Calu3 (cell line): Measurements from ENCODE around the gene ZFAND6. TPM values are rescaled to one million over a fixed set of nuclear protein-coding genes. Genes with fewer than 3 reads are reported as not detected.

Source experiments
- BruUV-seq: library from RNA; stranded (reverse); fragments of 400-500 nt; replicated peaks from 2 replicates; lab custom pipeline; 2021; lab: Mats Ljungman, UMichigan
- CTCF ChIA-PET: fragments of 300-600 bp; sonication (Branson Sonifier 250); formaldehyde crosslinking; loops from one replicate; lab custom pipeline; 2022; ENCODE audit warnings: antibody characterized with exemption; lab: Charles Lee
- DNase-seq: peaks from one replicate; pipeline ENCODE4 v3.0.0; 2022
- H3K27ac Mint-ChIP-seq: one replicate; pipeline ENCODE4 v1.8.0; 2022; ENCODE audit warnings: mixed read lengths; ENCODE audit not compliant: unreplicated experiment
- H3K27me3 Mint-ChIP-seq: one replicate; pipeline ENCODE4 v1.8.0; 2022; ENCODE audit warnings: mixed read lengths; ENCODE audit not compliant: unreplicated experiment
- H3K36me3 Mint-ChIP-seq: one replicate; pipeline ENCODE4 v1.8.0; 2022; ENCODE audit warnings: mild to moderate bottlenecking, moderate library complexity, mixed read lengths; ENCODE audit not compliant: insufficient read depth, unreplicated experiment
- H3K4me1 Mint-ChIP-seq: one replicate; pipeline ENCODE4 v1.8.0; 2022; ENCODE audit warnings: mild to moderate bottlenecking, low read depth, mixed read lengths; ENCODE audit not compliant: unreplicated experiment
- H3K4me3 Mint-ChIP-seq: one replicate; pipeline ENCODE4 v1.8.0; 2022; ENCODE audit warnings: mild to moderate bottlenecking, low read depth, moderate library complexity, mixed read lengths; ENCODE audit not compliant: unreplicated experiment
- H3K9me3 Mint-ChIP-seq: one replicate; pipeline ENCODE4 v1.8.0; 2022; ENCODE audit warnings: low read depth, mixed read lengths; ENCODE audit not compliant: unreplicated experiment
- CTCF ChIP-seq: fragments of 200-600 bp; IDR thresholded peaks from one replicate; pipeline ENCODE4 v1.8.0; 2022; ENCODE audit warnings: antibody characterized with exemption; ENCODE audit not compliant: unreplicated experiment
- intact Hi-C: fragments of 100-400 bp; cut with micrococcal nuclease; formaldehyde crosslinking; loops from one replicate; pipeline ENCODE4 v1.10.0; 2022; ENCODE audit not compliant: unreplicated experiment
- total RNA-seq: library from RNA; stranded (reverse); gene quantifications from 2 replicates; pipeline ENCODE4 v1.2.3, GENCODE V29; 2022

The ZFAND6 gene
- total RNA-seq, 1 experiment from 2014 or later = 87.5 TPM

- Mint-ChIP-seq H3K4me3 (peak overlapping the region; percentile 92), H3K27ac (peak overlapping the region; percentile 85), H3K4me1 (peaks cover 13% of the 10 kb centered on the region), H3K36me3 (peaks cover 31% of the 10 kb centered on the region), H3K27me3 (no peaks in the 10 kb centered on the region), H3K9me3 (no peaks in the 10 kb centered on the region)
- no peak for TF ChIP-seq CTCF
- peak; percentile 33 for DNase-seq
- no TSS peak for BruUV-seq
- intact Hi-C loops = no loop called here
- CTCF ChIA-PET = interaction anchor here (0.6 to 1.6 kb wide), 5 partner anchors 9 to 112 kb away, joined by 3 to 6 read pairs (median 3); no protein-coding TSS in a partner anchor
Observed at GRCh38 chr15:80060356-80061006, 1.0 kb downstream of the ZFAND6 start.

- Mint-ChIP-seq H3K27ac (peak overlapping the region; percentile 85), H3K36me3 (peaks cover 31% of the 10 kb centered on the region), H3K27me3 (no peaks in the 10 kb centered on the region), H3K4me1 (peaks cover 13% of the 10 kb centered on the region), H3K4me3 (peak overlapping the region; percentile 92), H3K9me3 (no peaks in the 10 kb centered on the region)
- DNase-seq = no peak
- no peak for TF ChIP-seq CTCF
- intact Hi-C loops = no loop called here
- BruUV-seq = TSS peak; percentile 37
- CTCF ChIA-PET = interaction anchor here (0.6 to 1.6 kb wide), 3 partner anchors 9 to 18 kb away, joined by 3 to 4 read pairs (median 3); no protein-coding TSS in a partner anchor
Observed at GRCh38 chr15:80061582-80061981, 2.1 kb downstream of the ZFAND6 start.

GRCh38 chr15:80066912-80067311, 7.4 kb downstream of the ZFAND6 start:
- Mint-ChIP-seq H3K9me3 (no peaks in the 10 kb centered on the region), H3K36me3 (no peaks in the 10 kb centered on the region), H3K4me1 (peaks cover 18% of the 10 kb centered on the region), H3K27ac (no peak overlapping the region), H3K27me3 (no peaks in the 10 kb centered on the region), H3K4me3 (no peak overlapping the region)
- DNase-seq = no peak
- TF ChIP-seq CTCF = no peak
- CTCF ChIA-PET = no interaction called here
- intact Hi-C loops = no loop called here
- BruUV-seq = no TSS peak

DNA sequence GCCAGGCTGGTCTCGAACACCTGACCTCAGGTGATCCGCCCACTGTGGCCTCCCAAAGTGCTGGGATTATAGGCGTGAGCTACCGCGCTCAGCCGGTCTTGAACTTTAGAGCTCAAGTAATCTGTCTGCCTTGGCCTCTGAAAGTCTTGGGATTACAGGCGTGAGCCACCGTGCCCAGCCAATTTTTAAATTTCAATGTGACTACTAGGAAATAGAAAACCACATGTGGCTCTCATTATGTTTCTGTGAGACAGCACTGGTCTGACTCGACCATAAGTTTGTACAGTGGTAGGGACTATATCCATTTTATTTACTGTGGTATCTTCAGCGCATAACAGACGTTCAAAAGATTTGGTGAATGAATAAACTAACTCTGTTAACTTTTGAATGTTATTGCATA, 9.1 kb downstream of the ZFAND6 start:
- Mint-ChIP-seq H3K27ac (no peak overlapping the region), H3K27me3 (no peaks in the 10 kb centered on the region), H3K4me1 (peaks cover 13% of the 10 kb centered on the region), H3K36me3 (peaks cover 6% of the 10 kb centered on the region), H3K9me3 (no peaks in the 10 kb centered on the region), H3K4me3 (no peak overlapping the region)
- BruUV-seq = no TSS peak
- no peak for DNase-seq
- CTCF ChIA-PET = no interaction called here
- intact Hi-C loops = no loop called here
- TF ChIP-seq CTCF = no peak
